Stimulated activated CD8-positive, alpha-beta memory T cell treated with anti-CD3 and anti-CD28 coated beads, Interleukin-7, amount 100 ng/mL, for 48 hours (primary cell): ENCODE measurements around the gene BORCS6.
A peak's percentile ranks its signal among the peaks of the same experiment; 100 is the strongest.
"Not testable (repeated sequence)": the region's sequence is repeated elsewhere in the genome, so short reads cannot be mapped to it uniquely, and the experiment has no call there.

Experiments used
- DNase-seq, 2 donors: peaks; one replicate each; pipeline ENCODE4 v3.0.0-alpha.2; 2020; ENCODE audit warnings: low read depth in 1 of 2; ENCODE audit errors: extremely low read depth in 1 of 2

BORCS6 gene

GRCh38 chr17:8189711-8190477 is at the start of gene BORCS6:
Gene BORCS6 (minus strand): TSS chr17:8190180. CDS start chr17:8190140, 40 bp downstream.
- peak; percentile 75 to 95 for DNase-seq

GRCh38 chr17:8237886-8238285 is 47.9 kb upstream of the BORCS6 start:
- DNase-seq = no peak

- DNase-seq = no peak
Observed at GRCh38 chr17:8237175-8237574, 47.2 kb upstream of the BORCS6 start.

GRCh38 chr17:8235676-8236075 is 45.7 kb upstream of the BORCS6 start:
- no peak for DNase-seq

GRCh38 chr17:8234361-8235270 is 44.6 kb upstream of the BORCS6 start:
- DNase-seq = no peak

- no peak for DNase-seq
Observed at GRCh38 chr17:8231701-8232100, 41.7 kb upstream of the BORCS6 start.

- DNase-seq = no peak
Observed at GRCh38 chr17:8227238-8227581, 37.2 kb upstream of the BORCS6 start.

- no peak for DNase-seq
Observed at GRCh38 chr17:8226536-8227237, 36.7 kb upstream of the BORCS6 start.

- peak; percentile 50 to 65 for DNase-seq
Observed at GRCh38 chr17:8225813-8226535, 36.0 kb upstream of the BORCS6 start.

GRCh38 chr17:8224891-8225812 is 35.2 kb upstream of the BORCS6 start:
- DNase-seq = no peak

GRCh38 chr17:8223356-8224126 is 33.6 kb upstream of the BORCS6 start:
- DNase-seq = peak in 1 of 2 donors; percentile 59

GRCh38 chr17:8222630-8223355 is 32.8 kb upstream of the BORCS6 start:
- DNase-seq = peak; percentile 75 to 84

GRCh38 chr17:8222380-8222629 is 32.3 kb upstream of the BORCS6 start:
- peak in 1 of 2 donors; percentile 49 for DNase-seq

- peak; percentile 62 to 78 for DNase-seq
Observed at GRCh38 chr17:8221663-8222379, 31.8 kb upstream of the BORCS6 start.

- DNase-seq = peak; percentile 82
Observed at GRCh38 chr17:8220783-8221662, 31.0 kb upstream of the BORCS6 start.

- not testable (repeated sequence) for DNase-seq
Observed at GRCh38 chr17:8214000-8214399, 24.0 kb upstream of the BORCS6 start.
